Measurements from ENCODE around the gene NUMA1. TPM values are rescaled to one million over a fixed set of nuclear protein-coding genes. Genes with fewer than 3 reads are reported as not detected.

Gene NUMA1
- total and polyA plus RNA-seq, 8 donors, result 144 to 365 (median 343) TPM

- no peak for ATAC-seq
- H3K36me3 ChIP-seq, result peaks cover 0 to 25% of the 10 kb centered on the region in 2 donors
- peak overlapping the region in 1 of 2 donors; percentile 84 for H3K27ac ChIP-seq
- TF ChIP-seq CTCF (IDR thresholded peaks at IDR 0.05), result no peak
- no peaks in the 10 kb centered on the region for H3K27me3 ChIP-seq
- no peaks in the 10 kb centered on the region for H3K9me3 ChIP-seq
- no peak overlapping the region for H3K4me3 ChIP-seq
- peaks cover 9 to 49% of the 10 kb centered on the region in 2 donors for H3K4me1 ChIP-seq
- intact Hi-C loops (cut with DNase I), result no loop called here
- no peak for DNase-seq
Measured at GRCh38 chr11:71997594-71997993, 82.7 kb downstream of the NUMA1 start.

DNA sequence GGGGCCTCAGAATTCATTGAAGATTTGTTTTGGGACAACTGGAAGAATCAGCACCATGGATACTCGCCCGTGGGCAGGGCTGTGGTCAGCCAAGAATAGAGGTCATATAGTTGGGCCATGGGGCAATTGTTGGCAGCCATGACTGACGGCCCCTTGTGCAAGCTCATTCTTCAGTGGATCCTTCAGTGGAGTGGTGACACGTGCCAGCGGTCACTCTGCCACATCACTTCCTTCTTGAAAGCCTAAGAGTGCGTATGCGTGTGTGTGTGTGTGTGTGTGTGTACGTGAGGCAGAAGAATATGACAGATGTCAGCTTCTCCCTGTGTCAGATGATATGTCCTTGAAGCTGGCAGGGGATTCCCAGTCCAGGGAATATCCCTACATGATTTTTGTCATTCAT is 83.4 kb downstream of the NUMA1 start:
- Histone ChIP-seq H3K36me3 (peaks cover 0 to 19% of the 10 kb centered on the region in 2 donors), H3K4me3 (no peak overlapping the region), H3K4me1 (peaks cover 9 to 49% of the 10 kb centered on the region in 2 donors), H3K27ac (peak overlapping the region in 1 of 2 donors; percentile 84), H3K27me3 (no peaks in the 10 kb centered on the region), H3K9me3 (no peaks in the 10 kb centered on the region)
- intact Hi-C loops (cut with DNase I), result no loop called here
- no peak for TF ChIP-seq CTCF (IDR thresholded peaks at IDR 0.05)
- ATAC-seq (peak; percentile 41), DNase-seq (peak in 2 of 4 donors; percentile 88)

GRCh38 chr11:71996517-71996916 is 83.8 kb downstream of the NUMA1 start:
- ATAC-seq (no peak), DNase-seq (no peak)
- Histone ChIP-seq H3K27me3 (no peaks in the 10 kb centered on the region), H3K4me1 (peaks cover 9 to 53% of the 10 kb centered on the region in 2 donors), H3K27ac (peak overlapping the region in 1 of 2 donors; percentile 40), H3K9me3 (no peaks in the 10 kb centered on the region), H3K36me3 (peaks cover 0 to 14% of the 10 kb centered on the region in 2 donors), H3K4me3 (no peak overlapping the region)
- intact Hi-C loops (cut with DNase I), result no loop called here
- no peak for TF ChIP-seq CTCF (IDR thresholded peaks at IDR 0.05)

DNA sequence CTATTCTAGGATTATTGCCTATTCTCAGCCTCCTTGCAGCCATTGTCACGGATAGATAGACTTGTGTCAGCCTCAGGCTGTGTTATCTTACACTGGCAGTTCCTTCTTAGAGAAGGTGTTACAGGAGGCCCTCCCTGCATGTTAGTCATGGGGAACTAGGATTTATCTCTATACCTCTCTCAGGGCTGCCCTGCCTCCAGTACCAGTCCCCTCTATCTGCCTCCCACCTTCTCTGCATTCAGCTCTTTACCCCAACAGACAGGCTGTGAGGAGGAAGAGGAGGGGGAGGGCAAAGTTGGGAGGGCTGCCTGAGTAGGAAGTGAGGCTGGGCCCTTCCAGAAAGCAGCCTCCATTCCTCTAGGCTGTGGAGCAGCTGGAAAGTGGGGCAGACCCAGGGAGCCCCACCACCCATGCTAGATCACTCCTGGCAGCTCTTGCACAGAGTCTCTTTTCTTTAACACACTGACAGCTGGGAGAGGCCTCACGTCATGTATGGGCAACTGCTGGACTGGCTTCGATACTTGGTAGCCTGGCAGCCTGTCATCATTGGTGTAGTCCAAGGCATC is 84.5 kb downstream of the NUMA1 start:
- H3K4me1 ChIP-seq, result peaks cover 9 to 49% of the 10 kb centered on the region in 2 donors

GRCh38 chr11:71994786-71995185 is 85.6 kb downstream of the NUMA1 start:
- Histone ChIP-seq H3K27ac (no peak overlapping the region), H3K4me1 (peaks cover 6 to 40% of the 10 kb centered on the region in 2 donors), H3K27me3 (no peaks in the 10 kb centered on the region), H3K9me3 (no peaks in the 10 kb centered on the region), H3K36me3 (peaks cover 0 to 5% of the 10 kb centered on the region in 2 donors), H3K4me3 (no peak overlapping the region)
- DNase-seq (no peak), ATAC-seq (no peak)
- no peak for TF ChIP-seq CTCF (IDR thresholded peaks at IDR 0.05)
- intact Hi-C loops (cut with DNase I), result no loop called here

More for the DNA sequence above, 84.5 kb downstream of the NUMA1 start:
- H3K27ac ChIP-seq, result no peak overlapping the region
- DNase-seq, result no peak
- H3K9me3 ChIP-seq, result no peaks in the 10 kb centered on the region
- no peaks in the 10 kb centered on the region for H3K27me3 ChIP-seq
- H3K4me3 ChIP-seq, result no peak overlapping the region
- TF ChIP-seq CTCF (IDR thresholded peaks at IDR 0.05), result no peak
- peaks cover 0 to 9% of the 10 kb centered on the region in 2 donors for H3K36me3 ChIP-seq
- intact Hi-C loops (cut with DNase I), result no loop called here
- no peak for ATAC-seq
